Bone marrow (tissue), 2 donors: ENCODE measurements around the gene SIL1.
A peak's percentile ranks its signal among the peaks of the same experiment; 100 is the strongest.
"Not testable (repeated sequence)": the region's sequence is repeated elsewhere in the genome, so short reads cannot be mapped to it uniquely, and the experiment has no call there.

Experiments
- DNase-seq, 2 donors: peaks; one replicate each; lab custom pipeline; 2025; lab: John Stamatoyannopoulos, UW

Gene SIL1

DNA sequence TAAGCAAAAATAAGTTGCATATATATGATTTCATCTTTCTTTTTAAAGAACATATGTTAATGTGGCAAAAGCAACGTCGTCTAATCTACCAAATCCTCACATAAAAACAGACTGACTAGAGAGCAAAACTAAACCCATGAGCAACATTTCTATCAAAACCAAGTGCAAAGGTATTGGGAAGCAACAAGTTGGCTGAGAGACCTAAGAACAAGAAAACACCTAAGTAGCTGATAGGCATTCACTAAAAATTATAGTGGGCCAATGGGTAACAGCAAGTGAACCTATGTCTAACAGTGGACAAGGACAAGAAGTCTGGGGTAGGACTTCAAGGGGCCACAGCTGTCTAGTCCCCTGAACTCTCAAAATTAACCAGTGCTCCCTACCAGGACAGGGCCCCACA lies 130.1 kb downstream of the SIL1 start:
- DNase-seq: no peak

GRCh38 chr5:139065306-139065705 lies 132.9 kb downstream of the SIL1 start:
- DNase-seq: no peak

GRCh38 chr5:139064613-139065012 lies 133.6 kb downstream of the SIL1 start:
- DNase-seq: no peak

GRCh38 chr5:139063664-139064054 lies 134.5 kb downstream of the SIL1 start:
- no peak for DNase-seq

DNA sequence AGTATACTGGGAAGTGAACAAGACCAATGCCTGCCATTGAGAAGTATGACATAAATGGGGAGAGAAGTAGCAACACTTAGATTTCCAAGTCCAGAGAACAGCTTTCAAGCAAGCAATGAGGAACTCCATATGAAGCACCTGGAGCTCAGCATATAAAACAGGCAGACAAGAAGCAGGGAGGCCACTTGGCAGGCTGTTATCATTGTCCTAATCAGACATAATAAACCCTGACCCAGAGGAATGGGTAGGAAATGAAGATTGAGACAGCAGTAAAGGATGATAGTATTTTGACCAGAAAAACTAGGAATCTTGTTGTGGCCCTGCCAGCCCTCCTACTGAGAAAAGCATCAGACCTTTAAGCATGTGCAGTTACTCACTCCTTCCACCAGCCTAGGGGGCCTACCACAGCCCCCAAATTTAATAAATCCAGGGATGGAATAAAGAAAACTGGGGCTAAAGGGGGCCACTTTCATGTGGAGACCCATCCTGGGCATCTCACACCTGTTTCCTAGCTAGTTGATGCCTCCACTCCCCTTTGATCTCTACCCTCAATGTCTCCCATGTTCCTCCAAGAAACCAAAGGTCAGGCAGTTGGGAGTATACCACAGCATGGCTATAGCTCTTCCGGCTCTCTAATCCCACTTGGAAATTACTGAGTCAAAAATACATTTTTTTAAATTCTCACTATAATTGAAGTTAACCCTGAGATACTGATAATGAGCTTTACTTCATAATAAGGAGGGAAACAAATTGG lies 135.1 kb downstream of the SIL1 start:
- no peak for DNase-seq

DNA sequence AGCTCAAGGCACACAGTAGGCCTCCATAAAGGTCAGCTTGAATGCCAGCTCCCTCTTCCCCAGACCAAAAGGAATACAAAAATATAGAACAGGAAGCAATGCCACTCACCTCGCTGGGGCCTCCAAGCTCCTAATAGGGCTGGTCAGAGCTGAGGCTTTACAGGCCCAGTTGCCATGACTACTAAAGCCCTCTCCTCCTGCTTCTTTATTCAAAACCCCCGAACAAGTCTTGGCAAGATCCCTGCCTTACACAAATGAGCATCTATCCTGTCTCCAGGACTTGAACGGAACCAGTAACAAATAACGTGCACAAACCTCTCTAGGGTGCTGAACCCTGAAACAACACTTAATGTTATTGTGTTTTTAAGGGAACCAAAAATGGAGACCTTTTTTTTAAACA lies 136.3 kb downstream of the SIL1 start:
- DNase-seq: no peak

- no peak for DNase-seq
Observed at GRCh38 chr5:139061274-139061673, 136.9 kb downstream of the SIL1 start.

- DNase-seq: no peak
Observed at GRCh38 chr5:139058121-139058520, 140.0 kb downstream of the SIL1 start.

DNA sequence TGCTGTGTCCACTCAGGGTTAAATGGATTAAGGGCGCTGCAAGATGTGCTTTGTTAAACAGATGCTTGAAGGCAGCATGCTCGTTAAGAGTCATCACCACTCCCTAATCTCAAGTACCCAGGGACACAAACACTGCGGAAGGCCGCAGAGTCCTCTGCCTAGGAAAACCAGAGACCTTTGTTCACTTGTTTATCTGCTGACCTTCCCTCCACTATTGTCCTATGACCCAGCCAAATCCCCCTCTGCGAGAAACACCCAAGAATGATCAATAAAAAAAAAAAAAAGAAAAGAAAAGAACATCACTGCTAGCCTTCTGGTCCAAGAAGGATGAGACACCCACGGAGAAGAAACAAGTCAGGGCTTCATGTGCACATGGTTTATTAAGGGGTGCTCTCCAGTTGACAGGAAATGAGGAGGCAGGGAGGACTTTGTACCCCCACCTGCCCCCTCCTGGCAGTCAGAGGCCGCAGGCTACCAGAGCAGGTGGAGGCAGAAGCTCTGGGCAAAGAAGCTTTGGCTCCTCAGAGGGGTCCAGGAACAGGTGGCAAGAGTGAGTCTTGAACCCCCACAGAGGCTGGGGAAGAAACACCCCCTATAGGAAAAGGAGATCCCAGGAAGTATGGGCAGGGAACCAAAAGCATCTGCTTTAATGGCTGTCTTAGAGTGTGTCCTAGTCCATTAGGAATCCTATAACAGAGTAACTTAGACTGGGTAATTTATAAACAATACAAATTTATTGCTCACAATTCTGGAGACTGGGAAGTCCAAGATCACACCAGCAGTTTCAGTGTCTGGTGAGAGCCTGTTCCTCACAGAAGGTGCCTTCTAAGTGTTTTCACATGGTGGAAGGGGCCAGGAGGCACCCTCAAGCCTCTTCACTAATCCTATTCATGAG lies 140.9 kb downstream of the SIL1 start:
- DNase-seq: not testable (repeated sequence)

DNA sequence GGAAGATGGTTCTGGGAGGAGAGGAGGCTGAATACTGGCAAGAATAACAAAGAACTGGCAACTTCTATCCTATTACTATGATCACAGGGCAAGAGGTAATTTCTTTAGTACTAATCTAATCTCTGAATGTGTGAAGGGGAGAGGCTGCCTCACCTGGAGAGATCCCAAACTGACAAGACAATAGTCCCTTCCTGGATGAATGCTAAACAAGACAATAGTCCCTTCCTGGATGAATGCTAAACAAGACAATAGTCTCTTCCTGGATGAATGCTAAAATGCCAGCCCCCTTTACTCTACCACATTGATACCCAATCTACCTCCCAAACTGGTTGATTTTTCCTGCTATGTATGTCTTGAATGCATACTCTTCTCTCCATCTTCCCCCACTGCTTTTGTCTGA lies 145.2 kb downstream of the SIL1 start:
- no peak for DNase-seq

GRCh38 chr5:139051392-139051791 lies 146.8 kb downstream of the SIL1 start:
- no peak for DNase-seq

DNA sequence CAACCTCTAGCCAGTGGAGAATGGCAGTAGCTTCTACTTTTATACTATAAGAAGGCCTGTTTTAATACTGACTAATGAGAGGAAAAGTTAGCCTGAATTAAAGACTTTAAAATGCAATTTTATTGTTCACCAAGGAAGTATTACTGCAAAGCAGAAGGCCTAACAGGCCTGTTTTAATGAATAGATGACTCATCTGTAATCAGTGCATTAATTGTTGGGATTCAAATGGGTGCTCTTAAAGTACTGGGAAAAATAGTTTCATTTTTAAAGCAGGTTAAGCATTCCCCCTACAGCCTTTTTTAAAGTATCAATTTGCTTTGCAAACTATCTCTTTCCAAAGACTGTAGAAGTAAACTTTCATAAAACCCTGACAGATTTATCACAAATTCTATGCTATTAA lies 147.7 kb downstream of the SIL1 start:
- no peak for DNase-seq

GRCh38 chr5:139049780-139050179 lies 148.4 kb downstream of the SIL1 start:
- no peak for DNase-seq

GRCh38 chr5:139046551-139046950 lies 151.6 kb downstream of the SIL1 start:
- no peak for DNase-seq

- DNase-seq: no peak
Observed at GRCh38 chr5:139043157-139043905, 154.8 kb downstream of the SIL1 start.

GRCh38 chr5:139040081-139040480 lies 158.1 kb downstream of the SIL1 start:
- no peak for DNase-seq

GRCh38 chr5:139038613-139039305 lies 159.4 kb downstream of the SIL1 start:
- DNase-seq: no peak

DNA sequence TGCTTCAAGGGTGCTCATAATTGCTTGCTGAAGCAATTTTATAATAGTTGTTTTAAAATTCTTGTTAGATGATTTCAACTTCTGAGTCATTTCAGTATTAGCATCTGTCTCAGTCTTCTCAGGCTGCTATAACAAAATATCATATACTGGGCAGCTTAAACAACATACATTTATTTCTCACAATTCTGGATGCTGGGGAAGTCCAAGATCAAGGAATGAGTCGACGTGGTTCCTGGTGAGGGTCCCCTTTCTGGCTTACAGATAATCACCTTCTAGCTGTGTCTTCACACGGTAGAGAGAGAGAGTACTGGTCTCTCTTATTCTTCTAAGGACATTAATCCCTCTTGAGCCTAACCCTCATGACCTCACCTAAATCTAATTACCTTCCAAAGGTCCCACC lies 160.4 kb downstream of the SIL1 start:
- DNase-seq: no peak

- DNase-seq: not testable (repeated sequence)
Observed at GRCh38 chr5:139036332-139036731, 161.8 kb downstream of the SIL1 start.

DNA sequence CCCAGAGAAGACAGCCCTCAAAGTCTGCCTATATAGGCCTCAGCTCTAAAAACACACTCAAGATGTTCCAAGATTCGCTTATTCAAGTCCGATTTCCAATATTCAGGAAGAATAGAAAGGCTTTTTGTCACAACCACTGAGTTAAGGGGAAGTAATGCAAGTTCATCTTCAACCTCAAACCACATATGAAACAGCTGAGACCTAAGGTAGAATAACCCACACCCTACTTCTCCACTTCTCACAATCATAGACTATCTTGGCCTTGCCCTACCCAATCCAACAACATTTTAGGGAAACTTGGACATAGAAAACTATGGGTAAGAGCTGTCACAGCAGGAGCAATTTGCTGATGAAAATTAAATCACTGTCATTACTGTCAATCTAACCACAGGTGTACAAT lies 171.0 kb downstream of the SIL1 start:
- no peak for DNase-seq

GRCh38 chr5:139025651-139026050 lies 172.5 kb downstream of the SIL1 start:
- no peak for DNase-seq

GRCh38 chr5:139023286-139023685 lies 174.9 kb downstream of the SIL1 start:
- DNase-seq: peak in 1 of 2 donors; percentile 41
